OCI-LY3 (cell line): ENCODE measurements around the gene CWC27.

ENCODE experiments used
- H2AFZ ChIP-seq: fragments of 200-600, 300-600 bp; shearing (Covaris generic); 2 replicates; pipeline ENCODE4 v1.6.0; 2014; ENCODE audit warnings: antibody characterized with exemption, low read depth, low read length
- H3K27ac ChIP-seq: fragments of 200-600, 300-600 bp; sonication (generic); 2 replicates; pipeline ENCODE4 v1.5.1; 2014; ENCODE audit warnings: mild to moderate bottlenecking, low read length, moderate library complexity, mixed read lengths
- H3K27me3 ChIP-seq: fragments of 200-600, 300-600 bp; sonication (generic); 2 replicates; pipeline ENCODE4 v1.6.1; 2014; ENCODE audit warnings: low read depth, low read length, mixed read lengths
- H3K36me3 ChIP-seq: fragments of 200-600, 300-600 bp; sonication (generic); replicated peaks from 2 replicates; pipeline ENCODE3; 2014; ENCODE audit warnings: low read depth, low read length, mixed read lengths
- H3K4me1 ChIP-seq: fragments of 300-600, 200-600 bp; sonication (generic); 2 replicates; pipeline ENCODE4 v1.6.1; 2014; ENCODE audit warnings: low read length, mixed read lengths
- H3K4me2 ChIP-seq: fragments of 200-600, 300-600 bp; sonication (generic); 2 replicates; pipeline ENCODE4 v1.6.1; 2014; ENCODE audit warnings: low read length, mixed read lengths
- H3K4me3 ChIP-seq: fragments of 300-600, 200-600 bp; sonication (generic); 2 replicates; pipeline ENCODE4 v1.5.1; 2014; ENCODE audit warnings: antibody characterized with exemption, mild to moderate bottlenecking, low read length, moderate library complexity
- H3K79me2 ChIP-seq: fragments of 300-600, 200-600 bp; shearing (Covaris generic); 2 replicates; pipeline ENCODE4 v1.6.1; 2014; ENCODE audit warnings: mild to moderate bottlenecking, low read length, mixed read lengths
- H3K9ac ChIP-seq: fragments of 300-600, 200-600 bp; shearing (Covaris generic); 2 replicates; pipeline ENCODE4 v1.6.0; 2014; ENCODE audit warnings: mild to moderate bottlenecking, low read length, moderate library complexity
- H3K9me3 ChIP-seq: fragments of 200-600, 300-600 bp; shearing (Covaris generic); 2 replicates; pipeline ENCODE4 v1.6.1; 2014; ENCODE audit warnings: low read length, mixed read lengths; ENCODE audit not compliant: insufficient read depth
- H4K20me1 ChIP-seq: fragments of 200-600, 300-600 bp; sonication (generic); 2 replicates; pipeline ENCODE4 v1.6.1; 2016; ENCODE audit warnings: low read length, mixed read lengths; ENCODE audit not compliant: insufficient read depth
- CTCF ChIP-seq: fragments of 200-600, 300-600 bp; sonication (generic); IDR thresholded peaks from 2 replicates; pipeline ENCODE4 v1.5.1; 2014; ENCODE audit warnings: antibody characterized with exemption, low read length, low read depth
- EZH2phosphoT487 ChIP-seq: fragments of 200-600 bp; shearing (Covaris generic); IDR thresholded peaks from 2 replicates; pipeline ENCODE4 v1.6.1; 2018; ENCODE audit warnings: antibody characterized with exemption, mixed run types, low read depth

Gene CWC27

DNA sequence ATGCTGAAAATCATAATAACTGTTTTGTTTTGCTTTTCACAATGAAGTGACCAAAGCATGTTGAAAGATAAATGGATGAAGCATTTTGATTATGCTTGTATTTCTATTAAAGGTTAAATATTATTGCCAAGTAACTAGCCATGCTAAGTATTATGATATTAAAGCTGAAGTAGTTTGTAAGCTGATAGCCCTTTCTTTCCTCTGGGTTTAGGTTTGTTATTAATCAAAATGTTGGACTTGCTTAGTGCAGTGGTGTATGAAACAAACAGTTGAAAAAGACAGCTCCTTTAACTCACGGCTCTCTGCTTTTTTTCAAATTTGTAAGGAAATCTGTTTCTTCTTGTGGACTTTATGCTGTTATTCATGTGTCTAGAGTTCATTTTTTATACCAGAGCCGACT, 246.0 kb downstream of the CWC27 start:
- H3K27ac ChIP-seq = no peak overlapping the region
- no peaks in the 10 kb centered on the region for H3K9me3 ChIP-seq
- no peaks in the 10 kb centered on the region for H3K79me2 ChIP-seq
- no peaks in the 10 kb centered on the region for H3K36me3 ChIP-seq
- no peak overlapping the region for H3K4me2 ChIP-seq
- H3K27me3 ChIP-seq = no peaks in the 10 kb centered on the region
- no peak overlapping the region for H2AFZ ChIP-seq
- TF ChIP-seq EZH2phosphoT487 = no peak
- TF ChIP-seq CTCF = no peak
- no peaks in the 10 kb centered on the region for H3K4me1 ChIP-seq
- H4K20me1 ChIP-seq = no peaks in the 10 kb centered on the region
- H3K4me3 ChIP-seq = no peak overlapping the region
- no peak overlapping the region for H3K9ac ChIP-seq

DNA sequence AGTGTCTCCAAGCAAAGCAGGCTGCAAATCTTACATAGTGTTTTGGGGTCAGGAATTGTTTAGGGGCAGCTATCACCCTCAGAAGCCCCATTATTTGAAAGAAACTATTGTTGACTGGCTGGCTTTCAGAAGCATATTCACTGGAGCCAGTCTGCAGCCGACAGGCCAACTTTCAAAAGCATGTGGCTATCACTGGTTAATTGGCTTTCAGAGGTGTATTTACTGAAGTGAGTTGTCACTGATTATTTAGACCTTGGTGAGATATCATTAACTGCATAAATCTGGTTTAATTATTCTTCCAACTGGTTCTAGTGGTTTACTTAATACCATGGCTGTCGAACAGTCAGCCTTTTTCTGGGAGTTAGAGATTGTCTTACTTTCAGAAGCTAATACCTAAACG, 247.0 kb downstream of the CWC27 start:
- Histone ChIP-seq H3K9me3 (no peaks in the 10 kb centered on the region), H3K9ac (no peak overlapping the region), H3K27ac (no peak overlapping the region), H3K4me2 (no peak overlapping the region), H3K36me3 (no peaks in the 10 kb centered on the region), H3K4me3 (no peak overlapping the region), H4K20me1 (no peaks in the 10 kb centered on the region), H3K27me3 (no peaks in the 10 kb centered on the region), H3K4me1 (no peaks in the 10 kb centered on the region), H2AFZ (no peak overlapping the region), H3K79me2 (no peaks in the 10 kb centered on the region)
- TF ChIP-seq EZH2phosphoT487 (no peak), CTCF (no peak)

GRCh38 chr5:65017636-65018035, 248.9 kb downstream of the CWC27 start:
- H3K9me3 ChIP-seq = no peaks in the 10 kb centered on the region
- H3K27me3 ChIP-seq = no peaks in the 10 kb centered on the region
- H4K20me1 ChIP-seq = no peaks in the 10 kb centered on the region
- no peak overlapping the region for H3K27ac ChIP-seq
- H2AFZ ChIP-seq = no peak overlapping the region
- H3K36me3 ChIP-seq = no peaks in the 10 kb centered on the region
- H3K9ac ChIP-seq = no peak overlapping the region
- H3K79me2 ChIP-seq = no peaks in the 10 kb centered on the region
- no peak for TF ChIP-seq CTCF
- TF ChIP-seq EZH2phosphoT487 = no peak
- peaks cover 10% of the 10 kb centered on the region for H3K4me1 ChIP-seq
- no peak overlapping the region for H3K4me3 ChIP-seq
- H3K4me2 ChIP-seq = no peak overlapping the region

- H2AFZ ChIP-seq = no peak overlapping the region
- no peaks in the 10 kb centered on the region for H3K27me3 ChIP-seq
- no peak overlapping the region for H3K27ac ChIP-seq
- H3K79me2 ChIP-seq = no peaks in the 10 kb centered on the region
- H3K4me1 ChIP-seq = peaks cover 10% of the 10 kb centered on the region
- H3K9me3 ChIP-seq = no peaks in the 10 kb centered on the region
- H3K9ac ChIP-seq = no peak overlapping the region
- no peak overlapping the region for H3K4me3 ChIP-seq
- TF ChIP-seq CTCF (no peak), EZH2phosphoT487 (no peak)
- H4K20me1 ChIP-seq = no peaks in the 10 kb centered on the region
- no peaks in the 10 kb centered on the region for H3K36me3 ChIP-seq
- no peak overlapping the region for H3K4me2 ChIP-seq
Measured at GRCh38 chr5:65018763-65019162, 250.0 kb downstream of the CWC27 start.
